Activated effector memory CD4-positive, alpha-beta T cell treated with anti-CD3 and anti-CD28 coated beads, Interleukin-2, amount 50 U/mL, for 16 hours (primary cell): ENCODE measurements around the gene AQP9.

Source experiments
- DNase-seq: peaks from one replicate; pipeline ENCODE4 v3.0.0-alpha.2; 2020

The AQP9 gene

GRCh38 chr15:58228718-58229117, 90.5 kb downstream of the AQP9 start:
- no peak for DNase-seq

DNA sequence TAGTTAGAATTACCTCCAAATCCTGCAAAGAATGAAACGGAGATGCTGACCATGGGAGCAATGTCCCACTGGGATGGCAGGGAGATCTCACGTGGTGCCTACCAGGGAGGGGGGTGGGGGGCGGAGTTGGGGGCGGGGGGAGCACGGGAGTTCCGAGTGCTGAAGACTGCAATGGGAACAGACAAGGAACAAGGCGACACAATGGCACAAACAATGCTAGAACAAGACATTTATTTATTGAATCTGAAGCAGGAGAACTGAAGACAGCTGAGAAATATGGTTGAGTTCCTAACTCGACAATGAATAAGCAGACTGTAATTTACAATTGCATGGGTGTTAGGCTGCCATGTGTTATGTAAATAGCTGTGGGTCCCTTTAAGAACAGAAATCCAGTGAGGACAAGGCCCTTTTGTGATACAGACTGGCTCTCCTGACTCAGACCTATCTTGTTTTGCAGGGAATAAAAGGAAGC, 91.2 kb downstream of the AQP9 start:
- DNase-seq = no peak

- no peak for DNase-seq
These were observed 94.3 kb downstream of the AQP9 start for GRCh38 chr15:58232281-58233065.

- no peak for DNase-seq
These were observed 95.2 kb downstream of the AQP9 start for GRCh38 chr15:58233341-58233740.
